Caco-2 (cell line): ENCODE measurements around the gene CERKL. TPM values are rescaled to one million over a fixed set of nuclear protein-coding genes. Genes with fewer than 3 reads are reported as not detected.
A peak's percentile ranks its signal among the peaks of the same experiment; 100 is the strongest.
"Not testable (repeated sequence)": the region's sequence is repeated elsewhere in the genome, so short reads cannot be mapped to it uniquely, and the experiment has no call there.

Experiments used
- Bru-seq: library from RNA; stranded (reverse); fragments of 400-500 nt; gene quantifications from one replicate; lab custom pipeline; 2021; lab: Mats Ljungman, UMichigan
- BruChase-seq, 2 experiments: library from RNA; stranded (reverse); fragments of 400-500 nt; gene quantifications; one replicate each; lab custom pipeline; 2021; lab: Mats Ljungman, UMichigan
- BruUV-seq: library from RNA; stranded (reverse); fragments of 400-500 nt; replicated peaks from 2 replicates; lab custom pipeline; 2021; lab: Mats Ljungman, UMichigan
- CTCF ChIA-PET: fragments of 300-600 bp; sonication (Branson Sonifier 250); formaldehyde crosslinking; loops from one replicate; lab custom pipeline; 2022; ENCODE audit warnings: antibody characterized with exemption; lab: Charles Lee
- POLR2A ChIA-PET: fragments of 300-600 bp; sonication (Branson Sonifier 250); formaldehyde crosslinking; loops from one replicate; lab custom pipeline; 2022; ENCODE audit warnings: antibody characterized with exemption; lab: Charles Lee
- DNase-seq, 2 experiments: peaks; one replicate each; pipeline versions ENCODE4 v3.0.0 to v3.0.0-alpha.2; 2020 to 2022
- H3K27me3 ChIP-seq: replicated peaks from 2 replicates; pipeline ENCODE4 v1.6.0; 2011; ENCODE audit warnings: low read length; ENCODE audit not compliant: control insufficient read depth, insufficient read depth
- H3K36me3 ChIP-seq: 2 replicates; pipeline ENCODE4 v1.5.1; 2011; ENCODE audit warnings: low read length; ENCODE audit not compliant: control insufficient read depth, insufficient read depth
- H3K4me1 ChIP-seq: fragments of 250-450 bp; sonication (Bioruptor Pico); 2 replicates; pipeline ENCODE4 v1.5.1; 2020; ENCODE audit warnings: mild to moderate bottlenecking
- H3K4me3 ChIP-seq: 2 replicates; pipeline ENCODE4 v1.5.1; 2011; ENCODE audit warnings: low read depth, mild to moderate bottlenecking, control low read depth, low read length
- H3K9me3 ChIP-seq: fragments of 250-450 bp; sonication (Bioruptor Pico); 2 replicates; pipeline ENCODE4 v1.5.1; 2020; ENCODE audit warnings: mild to moderate bottlenecking, moderate library complexity
- H3K27ac Mint-ChIP-seq: one replicate; pipeline ENCODE4 v1.8.0; 2022; ENCODE audit warnings: mixed read lengths; ENCODE audit not compliant: unreplicated experiment
- H3K27me3 Mint-ChIP-seq: one replicate; pipeline ENCODE4 v1.8.0; 2022; ENCODE audit warnings: mixed read lengths; ENCODE audit not compliant: insufficient read depth, unreplicated experiment
- H3K36me3 Mint-ChIP-seq: one replicate; pipeline ENCODE4 v1.8.0; 2022; ENCODE audit warnings: mild to moderate bottlenecking, mixed read lengths; ENCODE audit not compliant: insufficient read depth, unreplicated experiment
- H3K4me1 Mint-ChIP-seq: one replicate; pipeline ENCODE4 v1.8.0; 2022; ENCODE audit warnings: low read depth, mixed read lengths; ENCODE audit not compliant: unreplicated experiment
- H3K4me3 Mint-ChIP-seq: one replicate; pipeline ENCODE4 v1.8.0; 2022; ENCODE audit warnings: mild to moderate bottlenecking, moderate library complexity, mixed read lengths; ENCODE audit not compliant: unreplicated experiment
- H3K9me3 Mint-ChIP-seq: one replicate; pipeline ENCODE4 v1.8.0; 2022; ENCODE audit warnings: mixed read lengths; ENCODE audit not compliant: unreplicated experiment
- intact Hi-C: fragments of 100-400 bp; cut with micrococcal nuclease; formaldehyde crosslinking; loops from one replicate; pipeline ENCODE4 v1.10.0; 2022; ENCODE audit not compliant: unreplicated experiment
- long read RNA-seq: library from polyadenylated mRNA; stranded (forward); transcript quantifications from one replicate; pipeline ENCODE4 v2.0.0, GENCODE V29; 2022
- total RNA-seq: library from RNA; stranded (reverse); gene quantifications from 2 replicates; pipeline ENCODE4 v1.2.3, GENCODE V29; 2022
- TF ChIP-seq, protein P1 (sequence below), 2 experiments: fragments of 200-600 bp in 1 of 2; IDR thresholded peaks; 1 replicate in 1 of 2; 2 replicates in 1 of 2; pipeline versions ENCODE4 v1.5.1 to v1.8.0; 2011 to 2022; ENCODE audit warnings: antibody characterized with exemption in 1 of 2, control low read depth in 1 of 2, inconsistent platforms in 1 of 2, low read depth in 1 of 2, low read length in 1 of 2, mild to moderate bottlenecking in 1 of 2, moderate library complexity in 1 of 2; ENCODE audit not compliant: insufficient read depth in 1 of 2, severe bottlenecking in 1 of 2, unreplicated experiment in 1 of 2

The CERKL gene
- total RNA-seq, result not detected in 2 replicates
- Bru-seq, nascent RNA, result percentile 1 among the genes with signal in this experiment
- percentile 2 among the genes with signal in this experiment for BruChase-seq, experiment 1, labeled RNA remaining after a 2-hour chase
- percentile 1 among the genes with signal in this experiment for BruChase-seq, experiment 2, labeled RNA remaining after a 6-hour chase
- long read RNA-seq, result 0 reads

GRCh38 chr2:181656450-181657291, at the start of gene CERKL:
Gene CERKL (minus strand): TSS chr2:181657105. CDS start chr2:181657006, 99 bp downstream.
- Histone ChIP-seq H3K4me1 (peaks cover 12% of the 10 kb centered on the region), H3K4me3 (peak within 1 kb of the TSS; percentile 30), H3K36me3 (no peaks in the 10 kb centered on the region), H3K27me3 (no peaks in the 10 kb centered on the region), H3K9me3 (no peaks in the 10 kb centered on the region)
- peak; percentile 9 to 48 for DNase-seq
- H3K4me3 Mint-ChIP-seq, result peak within 1 kb of the TSS; percentile 61
- no peaks in the 10 kb centered on the region for H3K36me3 Mint-ChIP-seq
- H3K27me3 Mint-ChIP-seq, result peaks cover 7% of the 10 kb centered on the region
- TF ChIP-seq, protein P1, sequence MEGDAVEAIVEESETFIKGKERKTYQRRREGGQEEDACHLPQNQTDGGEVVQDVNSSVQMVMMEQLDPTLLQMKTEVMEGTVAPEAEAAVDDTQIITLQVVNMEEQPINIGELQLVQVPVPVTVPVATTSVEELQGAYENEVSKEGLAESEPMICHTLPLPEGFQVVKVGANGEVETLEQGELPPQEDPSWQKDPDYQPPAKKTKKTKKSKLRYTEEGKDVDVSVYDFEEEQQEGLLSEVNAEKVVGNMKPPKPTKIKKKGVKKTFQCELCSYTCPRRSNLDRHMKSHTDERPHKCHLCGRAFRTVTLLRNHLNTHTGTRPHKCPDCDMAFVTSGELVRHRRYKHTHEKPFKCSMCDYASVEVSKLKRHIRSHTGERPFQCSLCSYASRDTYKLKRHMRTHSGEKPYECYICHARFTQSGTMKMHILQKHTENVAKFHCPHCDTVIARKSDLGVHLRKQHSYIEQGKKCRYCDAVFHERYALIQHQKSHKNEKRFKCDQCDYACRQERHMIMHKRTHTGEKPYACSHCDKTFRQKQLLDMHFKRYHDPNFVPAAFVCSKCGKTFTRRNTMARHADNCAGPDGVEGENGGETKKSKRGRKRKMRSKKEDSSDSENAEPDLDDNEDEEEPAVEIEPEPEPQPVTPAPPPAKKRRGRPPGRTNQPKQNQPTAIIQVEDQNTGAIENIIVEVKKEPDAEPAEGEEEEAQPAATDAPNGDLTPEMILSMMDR (IDR thresholded peaks at IDR 0.05; ENCODE audit: insufficient read depth in 1 of 2, low read depth in 1 of 2, low read length in 1 of 2, severe bottlenecking in 1 of 2, unreplicated experiment in 1 of 2), result no peak
- intact Hi-C loops, result no loop called here
- H3K9me3 Mint-ChIP-seq, result no peaks in the 10 kb centered on the region
- POLR2A ChIA-PET, result no interaction called here
- no peak within 1 kb of the TSS for H3K27ac Mint-ChIP-seq
- CTCF ChIA-PET, result interaction anchor here (0.5 kb wide), 1 partner anchor 1381 kb away, joined by 3 read pairs; no protein-coding TSS in a partner anchor
- H3K4me1 Mint-ChIP-seq, result peaks cover 20% of the 10 kb centered on the region
- BruUV-seq, result no TSS peak

GRCh38 chr2:181702519-181702918, 45.6 kb upstream of the CERKL start:
- H3K27me3 Mint-ChIP-seq, H3K4me1 Mint-ChIP-seq, H3K4me3 ChIP-seq, intact Hi-C loops, BruUV-seq, CTCF ChIA-PET, H3K4me1 ChIP-seq, H3K36me3 Mint-ChIP-seq, H3K27me3 ChIP-seq, DNase-seq, H3K9me3 Mint-ChIP-seq, H3K27ac Mint-ChIP-seq, H3K36me3 ChIP-seq, POLR2A ChIA-PET, H3K4me3 Mint-ChIP-seq: not testable (repeated sequence)
- peaks cover 14% of the 10 kb centered on the region for H3K9me3 ChIP-seq

DNA sequence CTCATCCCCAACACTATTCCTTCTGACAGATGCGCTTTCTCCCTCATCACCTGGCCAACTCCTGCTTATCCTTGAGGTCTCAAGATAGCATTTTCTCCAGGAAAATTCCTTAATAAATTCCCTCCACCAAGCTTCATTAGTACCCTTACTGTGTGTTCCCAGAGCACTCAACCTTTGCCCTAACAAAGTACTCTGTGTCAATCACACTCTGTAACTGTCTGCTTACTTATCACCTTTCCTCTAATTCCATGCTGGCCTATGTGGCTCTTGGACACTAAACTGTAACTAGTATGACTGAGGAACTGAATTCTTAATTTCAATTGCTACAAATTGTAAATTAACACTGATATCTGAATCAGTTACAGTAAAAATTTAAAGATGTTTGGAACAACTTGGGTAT, 41.3 kb upstream of the CERKL start:
- intact Hi-C loops, result no loop called here
- DNase-seq, result no peak
- Histone ChIP-seq H3K36me3 (no peaks in the 10 kb centered on the region), H3K9me3 (peaks cover 9% of the 10 kb centered on the region), H3K4me1 (no peaks in the 10 kb centered on the region), H3K27me3 (no peaks in the 10 kb centered on the region), H3K4me3 (no peak overlapping the region)
- no TSS peak for BruUV-seq
- TF ChIP-seq, protein P1 (IDR thresholded peaks at IDR 0.05; ENCODE audit: insufficient read depth in 1 of 2, low read depth in 1 of 2, low read length in 1 of 2, severe bottlenecking in 1 of 2, unreplicated experiment in 1 of 2), result no peak
- H3K9me3 Mint-ChIP-seq, result no peaks in the 10 kb centered on the region
- ChIA-PET CTCF (no interaction called here), POLR2A (no interaction called here)
- H3K4me3 Mint-ChIP-seq, result no peak overlapping the region
- no peaks in the 10 kb centered on the region for H3K4me1 Mint-ChIP-seq
- no peaks in the 10 kb centered on the region for H3K27me3 Mint-ChIP-seq
- H3K27ac Mint-ChIP-seq, result no peak overlapping the region
- no peaks in the 10 kb centered on the region for H3K36me3 Mint-ChIP-seq
